GM21367 (cell line): ENCODE measurements around the gene DYNLL2.
"Not testable (repeated sequence)": the region's sequence is repeated elsewhere in the genome, so short reads cannot be mapped to it uniquely, and the experiment has no call there.

Experiments used
- ATAC-seq: cut with Tn5 transposase; IDR thresholded peaks from one replicate; pipeline ENCODE4 v1.9.1; 2021; ENCODE audit not compliant: unreplicated experiment

The DYNLL2 gene

GRCh38 chr17:58082870-58083490 is at the start of gene DYNLL2:
Gene DYNLL2 (plus strand): TSS chr17:58083419. CDS start chr17:58087091, 3,672 bp downstream.
- peak; percentile 41 for ATAC-seq

GRCh38 chr17:58039975-58040374 is 43.2 kb upstream of the DYNLL2 start:
- no peak for ATAC-seq

GRCh38 chr17:58040386-58040785 is 42.8 kb upstream of the DYNLL2 start:
- no peak for ATAC-seq

- ATAC-seq, result no peak
These were observed 42.1 kb upstream of the DYNLL2 start for GRCh38 chr17:58041161-58041560.

GRCh38 chr17:58043221-58044181 is 39.7 kb upstream of the DYNLL2 start:
- no peak for ATAC-seq

- not testable (repeated sequence) for ATAC-seq
These were observed 39.0 kb upstream of the DYNLL2 start for GRCh38 chr17:58044256-58044655.

GRCh38 chr17:58046239-58047094 is 36.8 kb upstream of the DYNLL2 start:
- no peak for ATAC-seq

- ATAC-seq, result no peak
These were observed 35.7 kb upstream of the DYNLL2 start for GRCh38 chr17:58047376-58048150.

- no peak for ATAC-seq
These were observed 33.7 kb upstream of the DYNLL2 start for GRCh38 chr17:58049533-58049932.

GRCh38 chr17:58050966-58051365 is 32.3 kb upstream of the DYNLL2 start:
- ATAC-seq, result no peak

- no peak for ATAC-seq
These were observed 31.8 kb upstream of the DYNLL2 start for GRCh38 chr17:58051468-58051867.

- ATAC-seq, result no peak
These were observed 30.8 kb upstream of the DYNLL2 start for GRCh38 chr17:58052407-58052806.

GRCh38 chr17:58052945-58053715 is 30.1 kb upstream of the DYNLL2 start:
- no peak for ATAC-seq

- no peak for ATAC-seq
These were observed 28.6 kb upstream of the DYNLL2 start for GRCh38 chr17:58054641-58055040.

GRCh38 chr17:58056476-58056875 is 26.7 kb upstream of the DYNLL2 start:
- ATAC-seq, result no peak

GRCh38 chr17:58059141-58059540 is 24.1 kb upstream of the DYNLL2 start:
- no peak for ATAC-seq

GRCh38 chr17:58060596-58061191 is 22.5 kb upstream of the DYNLL2 start:
- no peak for ATAC-seq

- ATAC-seq, result no peak
These were observed 21.5 kb upstream of the DYNLL2 start for GRCh38 chr17:58061672-58062071.

- ATAC-seq, result no peak
These were observed 18.0 kb upstream of the DYNLL2 start for GRCh38 chr17:58065238-58065637.
